Ramos (cell line): ENCODE measurements around the gene KDELR3.

Experiments
- in situ Hi-C: fragments of 300-500 bp; cut with MboI; formaldehyde crosslinking; loops from one replicate; pipeline ENCODE4 v1.14.3; 2022; ENCODE audit warnings: low sequenced_read_pairs; ENCODE audit not compliant: unreplicated experiment

The KDELR3 gene

GRCh38 chr22:38479096-38479837, 11.4 kb downstream of the KDELR3 start:
- in situ Hi-C loops = no loop called here

GRCh38 chr22:38481162-38481870, 13.4 kb downstream of the KDELR3 start:
- in situ Hi-C loops = no loop called here

- in situ Hi-C loops = no loop called here
Observed at GRCh38 chr22:38481871-38482332, 14.0 kb downstream of the KDELR3 start.

GRCh38 chr22:38482662-38483308, 14.9 kb downstream of the KDELR3 start:
- in situ Hi-C loops = no loop called here

- in situ Hi-C loops = no loop called here
Observed at GRCh38 chr22:38484244-38484643, 16.3 kb downstream of the KDELR3 start.

GRCh38 chr22:38485783-38486182, 17.9 kb downstream of the KDELR3 start:
- in situ Hi-C loops = no loop called here

DNA sequence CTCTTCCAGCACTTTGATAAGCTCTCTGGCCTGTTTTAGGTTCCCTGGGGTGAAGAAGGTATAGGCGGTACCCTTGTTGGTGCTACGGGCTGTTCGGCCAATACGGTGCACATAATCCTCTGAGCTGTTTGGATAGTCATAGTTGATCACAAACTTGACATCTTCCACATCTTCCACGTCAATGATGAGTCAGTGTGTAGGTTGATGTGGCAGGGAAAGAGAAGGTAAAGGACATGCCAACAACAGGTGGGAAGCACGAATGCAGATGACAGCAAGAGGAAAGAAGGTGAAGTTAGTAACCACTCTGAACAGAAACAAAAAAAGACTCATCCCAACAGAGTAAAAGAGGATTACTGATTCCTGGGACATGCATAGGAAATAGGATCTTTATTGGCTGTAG, 20.1 kb downstream of the KDELR3 start:
- in situ Hi-C loops = no loop called here

DNA sequence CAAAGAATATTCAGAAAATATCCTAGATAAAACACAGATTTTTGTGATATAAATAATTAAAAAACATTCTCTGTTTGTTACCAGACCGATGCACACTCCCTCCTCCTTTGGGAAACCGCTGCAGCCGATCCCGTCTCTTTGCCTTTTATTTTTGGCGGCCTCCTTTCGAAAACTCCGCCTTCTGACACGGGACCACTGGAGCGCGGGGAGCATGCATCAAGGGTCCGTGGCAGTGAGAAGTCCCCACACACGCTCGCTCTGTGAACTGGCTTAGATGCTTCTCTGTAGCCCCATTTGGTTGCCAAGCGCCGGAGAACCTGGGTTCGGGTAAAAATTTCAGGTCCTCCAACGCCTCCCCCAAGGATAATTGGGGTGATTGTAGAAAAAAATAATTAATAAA, 21.2 kb downstream of the KDELR3 start:
- in situ Hi-C loops = no loop called here

DNA sequence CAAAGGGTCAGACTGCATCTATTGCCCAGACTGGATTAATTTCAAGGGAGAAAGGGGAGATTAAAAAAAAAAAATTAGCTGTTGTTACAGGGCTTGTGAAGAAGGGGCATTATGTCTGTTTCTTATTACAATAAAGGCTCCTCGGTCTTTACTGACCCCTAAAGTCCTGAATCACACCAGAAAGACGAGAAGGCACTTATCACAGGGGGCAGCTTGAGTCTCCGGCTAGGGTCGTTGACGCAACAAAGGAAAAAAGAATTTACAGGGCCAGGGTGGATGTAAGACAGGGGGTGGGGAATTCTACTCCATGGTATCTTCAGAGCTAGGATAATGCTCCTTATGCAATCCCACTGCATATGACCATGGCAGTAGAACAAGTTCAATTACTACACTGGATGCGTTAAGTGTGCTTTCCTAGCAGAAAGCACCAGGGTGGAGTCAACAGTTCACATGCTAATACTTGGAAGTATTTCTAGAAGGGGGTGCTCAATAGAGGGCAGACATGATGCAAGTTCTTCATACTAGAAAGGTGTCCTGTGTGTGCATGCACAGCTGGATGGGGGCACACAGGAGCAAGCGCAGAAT, 21.8 kb downstream of the KDELR3 start:
- in situ Hi-C loops = no loop called here

GRCh38 chr22:38490475-38490874, 22.6 kb downstream of the KDELR3 start:
- in situ Hi-C loops = no loop called here

DNA sequence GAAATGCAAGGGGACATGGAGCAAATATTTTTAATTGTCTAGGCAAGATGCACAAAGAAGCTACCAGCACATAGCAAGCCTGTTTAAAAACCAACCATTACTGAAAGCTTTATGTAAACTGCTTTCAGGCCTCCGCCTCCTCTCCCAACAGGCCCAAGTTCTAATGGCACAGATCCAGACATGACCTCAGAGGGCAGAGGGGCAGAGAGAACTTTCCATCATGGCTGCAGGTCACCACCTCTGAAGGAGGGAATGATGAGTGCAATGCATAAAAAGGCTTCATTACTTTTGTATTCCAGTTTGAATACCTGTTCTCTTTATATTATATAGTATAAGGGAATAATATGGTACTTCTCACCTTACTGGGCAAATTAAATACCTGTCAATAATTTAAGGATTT, 23.0 kb downstream of the KDELR3 start:
- in situ Hi-C loops = no loop called here

DNA sequence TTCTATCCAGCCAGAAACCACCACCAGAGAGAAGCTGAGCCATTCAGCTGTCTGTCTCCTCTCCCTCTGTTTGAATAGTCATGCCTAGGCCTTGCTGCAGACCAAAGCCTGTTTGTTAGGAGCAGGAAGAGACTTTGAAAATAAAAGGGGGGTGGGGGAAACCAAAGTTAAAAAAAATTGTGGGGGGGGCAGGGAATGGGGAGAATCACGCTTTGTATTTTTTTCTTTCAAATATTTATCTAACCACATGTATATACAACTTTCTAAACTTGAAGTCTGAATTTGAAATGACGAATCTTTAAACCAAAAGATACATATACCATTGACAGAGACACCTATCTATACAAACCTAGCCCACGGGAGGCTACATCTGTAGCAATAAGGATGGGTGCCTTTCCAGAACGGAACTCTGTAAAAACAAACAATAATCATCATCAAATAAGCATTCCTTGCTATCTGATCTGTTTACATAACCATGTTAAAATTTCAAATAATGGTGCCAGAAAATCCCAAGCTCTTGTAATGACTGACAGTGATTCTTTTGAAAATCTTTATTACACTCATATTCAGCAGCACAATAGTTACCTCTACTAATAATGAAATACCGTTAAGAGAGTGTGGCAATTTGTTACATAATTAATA, 23.9 kb downstream of the KDELR3 start:
- in situ Hi-C loops = no loop called here

DNA sequence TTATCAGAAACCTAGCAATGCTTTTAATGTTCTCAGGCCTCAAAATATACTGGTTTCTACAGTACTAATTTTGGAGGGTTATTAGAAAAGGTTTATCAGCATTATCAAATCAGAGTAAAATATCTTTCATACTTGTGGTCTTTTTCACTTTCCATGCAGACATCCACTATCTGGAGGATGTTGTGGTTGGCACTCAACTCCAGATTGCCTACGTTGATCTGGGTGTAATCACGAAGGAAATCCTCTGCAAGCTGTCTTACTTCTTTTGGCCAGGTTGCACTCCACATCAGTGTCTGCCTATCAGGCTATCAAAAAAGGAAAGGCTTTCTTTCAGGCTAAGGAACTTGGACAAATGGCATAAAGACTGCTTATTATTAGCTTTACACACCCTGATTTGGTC, 26.6 kb downstream of the KDELR3 start:
- in situ Hi-C loops = no loop called here

GRCh38 chr22:38494939-38495338, 27.0 kb downstream of the KDELR3 start:
- in situ Hi-C loops = no loop called here

DNA sequence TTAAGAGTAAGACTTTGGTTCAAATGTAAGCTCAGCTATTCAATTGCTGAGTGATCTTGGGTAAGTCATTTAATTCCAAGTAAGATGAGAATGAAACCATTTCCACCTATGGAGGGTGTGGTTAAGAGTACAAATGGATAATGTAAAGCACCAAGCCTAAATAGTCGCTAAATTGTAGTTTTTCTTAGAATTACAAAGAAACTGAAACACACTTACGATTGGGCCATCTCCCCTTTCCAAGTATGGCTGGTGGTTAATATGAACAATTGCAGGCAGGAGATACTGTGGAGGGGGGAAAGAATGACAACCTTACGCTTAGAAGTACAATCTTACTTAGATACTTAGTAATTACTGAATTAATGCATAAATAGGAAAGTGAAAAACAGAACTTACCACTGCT, 30.0 kb downstream of the KDELR3 start:
- in situ Hi-C loops = no loop called here

GRCh38 chr22:38501797-38502672, 34.1 kb downstream of the KDELR3 start:
- in situ Hi-C loops = no loop called here

GRCh38 chr22:38503021-38503420, 35.1 kb downstream of the KDELR3 start:
- in situ Hi-C loops = no loop called here

GRCh38 chr22:38504731-38505540, 37.0 kb downstream of the KDELR3 start:
- in situ Hi-C loops = no loop called here
